Measurements from ENCODE around the gene MAGED4B.
"Not testable (repeated sequence)": the region's sequence is repeated elsewhere in the genome, so short reads cannot be mapped to it uniquely, and the experiment has no call there.

The MAGED4B gene, protein sequence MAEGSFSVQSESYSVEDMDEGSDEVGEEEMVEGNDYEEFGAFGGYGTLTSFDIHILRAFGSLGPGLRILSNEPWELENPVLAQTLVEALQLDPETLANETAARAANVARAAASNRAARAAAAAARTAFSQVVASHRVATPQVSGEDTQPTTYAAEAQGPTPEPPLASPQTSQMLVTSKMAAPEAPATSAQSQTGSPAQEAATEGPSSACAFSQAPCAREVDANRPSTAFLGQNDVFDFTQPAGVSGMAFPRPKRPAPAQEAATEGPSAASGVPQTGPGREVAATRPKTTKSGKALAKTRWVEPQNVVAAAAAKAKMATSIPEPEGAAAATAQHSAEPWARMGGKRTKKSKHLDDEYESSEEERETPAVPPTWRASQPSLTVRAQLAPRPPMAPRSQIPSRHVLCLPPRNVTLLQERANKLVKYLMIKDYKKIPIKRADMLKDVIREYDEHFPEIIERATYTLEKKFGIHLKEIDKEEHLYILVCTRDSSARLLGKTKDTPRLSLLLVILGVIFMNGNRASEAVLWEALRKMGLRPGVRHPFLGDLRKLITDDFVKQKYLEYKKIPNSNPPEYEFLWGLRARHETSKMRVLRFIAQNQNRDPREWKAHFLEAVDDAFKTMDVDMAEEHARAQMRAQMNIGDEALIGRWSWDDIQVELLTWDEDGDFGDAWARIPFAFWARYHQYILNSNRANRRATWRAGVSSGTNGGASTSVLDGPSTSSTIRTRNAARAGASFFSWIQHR

GRCh38 chrX:52068666-52069640 lies at the start of gene MAGED4B:
Gene MAGED4B (minus strand): TSS chrX:52069183. CDS start chrX:52068172, 1,011 bp downstream.
- H3K4me3 ChIP-seq (ENCODE audit: low read depth, low read length): not testable (repeated sequence)

- no peak overlapping the region for H3K4me3 ChIP-seq (ENCODE audit: low read depth, low read length)
- TF ChIP-seq, protein P1, sequence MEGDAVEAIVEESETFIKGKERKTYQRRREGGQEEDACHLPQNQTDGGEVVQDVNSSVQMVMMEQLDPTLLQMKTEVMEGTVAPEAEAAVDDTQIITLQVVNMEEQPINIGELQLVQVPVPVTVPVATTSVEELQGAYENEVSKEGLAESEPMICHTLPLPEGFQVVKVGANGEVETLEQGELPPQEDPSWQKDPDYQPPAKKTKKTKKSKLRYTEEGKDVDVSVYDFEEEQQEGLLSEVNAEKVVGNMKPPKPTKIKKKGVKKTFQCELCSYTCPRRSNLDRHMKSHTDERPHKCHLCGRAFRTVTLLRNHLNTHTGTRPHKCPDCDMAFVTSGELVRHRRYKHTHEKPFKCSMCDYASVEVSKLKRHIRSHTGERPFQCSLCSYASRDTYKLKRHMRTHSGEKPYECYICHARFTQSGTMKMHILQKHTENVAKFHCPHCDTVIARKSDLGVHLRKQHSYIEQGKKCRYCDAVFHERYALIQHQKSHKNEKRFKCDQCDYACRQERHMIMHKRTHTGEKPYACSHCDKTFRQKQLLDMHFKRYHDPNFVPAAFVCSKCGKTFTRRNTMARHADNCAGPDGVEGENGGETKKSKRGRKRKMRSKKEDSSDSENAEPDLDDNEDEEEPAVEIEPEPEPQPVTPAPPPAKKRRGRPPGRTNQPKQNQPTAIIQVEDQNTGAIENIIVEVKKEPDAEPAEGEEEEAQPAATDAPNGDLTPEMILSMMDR (IDR thresholded peaks at IDR 0.05; ENCODE audit: borderline replicate concordance, insufficient read depth, low read depth, low read length): no peak
Observed at GRCh38 chrX:52118262-52118661, 49.3 kb upstream of the MAGED4B start.

DNA sequence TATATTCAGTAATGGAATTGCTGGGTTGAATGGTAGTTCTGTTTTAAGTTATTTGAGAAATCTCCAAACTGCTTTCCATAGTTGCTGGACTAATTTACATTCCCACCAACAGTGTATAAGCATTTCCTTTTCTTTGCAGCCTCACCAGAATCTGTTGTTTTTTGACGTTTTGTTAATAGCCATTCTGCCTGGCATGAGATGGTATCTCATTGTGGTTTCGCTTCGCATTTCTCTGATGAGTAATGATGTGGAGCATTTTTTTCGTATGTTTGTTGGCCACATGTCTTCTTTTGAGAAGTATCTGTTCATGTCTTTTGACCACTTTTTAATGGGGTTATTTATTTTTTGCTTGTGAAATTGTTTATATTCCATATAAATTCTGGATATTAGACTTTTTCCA lies 13.6 kb upstream of the MAGED4B start:
- H3K4me3 ChIP-seq (ENCODE audit: low read depth, low read length): no peak overlapping the region
- TF ChIP-seq, protein P1 (IDR thresholded peaks at IDR 0.05; ENCODE audit: borderline replicate concordance, insufficient read depth, low read depth, low read length): no peak

DNA sequence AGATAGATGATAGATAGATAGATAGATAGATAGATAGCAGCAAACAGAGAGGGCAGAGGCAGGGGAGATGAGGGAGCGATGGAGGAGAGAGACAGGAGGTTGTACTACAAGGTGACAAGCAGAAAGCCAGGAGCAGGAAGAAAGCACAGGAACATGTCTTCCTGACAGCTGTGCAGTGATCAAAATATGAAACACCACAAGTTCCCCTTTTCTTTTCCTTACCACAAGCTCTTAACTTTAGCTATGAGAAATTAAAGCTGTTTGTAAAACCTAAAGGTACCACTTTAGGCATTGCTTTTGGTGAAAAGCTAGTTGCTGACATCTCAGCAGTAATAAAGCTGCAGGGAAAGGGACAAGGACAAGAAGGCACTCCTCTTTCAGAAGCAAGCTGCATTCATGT lies 9.1 kb upstream of the MAGED4B start:
- no peak overlapping the region for H3K4me3 ChIP-seq (ENCODE audit: low read depth, low read length)
- TF ChIP-seq, protein P1 (IDR thresholded peaks at IDR 0.05; ENCODE audit: borderline replicate concordance, insufficient read depth, low read depth, low read length): no peak

DNA sequence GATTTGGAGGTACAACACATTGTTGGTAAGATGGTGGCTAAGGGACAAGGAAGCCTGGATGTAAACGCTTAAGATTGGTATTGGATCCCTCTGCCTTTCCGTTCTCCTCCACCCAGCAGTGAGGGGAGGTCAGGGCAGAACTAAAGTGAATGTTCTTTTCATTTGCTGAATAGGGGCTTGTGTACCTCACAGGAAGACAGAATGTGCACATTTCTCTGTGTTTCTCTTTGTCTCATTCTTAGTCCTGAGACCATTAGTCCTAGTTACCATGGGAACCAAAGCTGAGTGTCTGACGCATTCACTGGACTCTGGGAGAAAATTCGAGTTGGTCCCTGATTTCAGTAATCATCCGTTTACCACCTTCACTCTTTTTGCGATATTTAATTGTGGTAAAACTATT lies 26.7 kb downstream of the MAGED4B start:
- H3K4me3 ChIP-seq (ENCODE audit: low read depth, low read length): not testable (repeated sequence)

DNA sequence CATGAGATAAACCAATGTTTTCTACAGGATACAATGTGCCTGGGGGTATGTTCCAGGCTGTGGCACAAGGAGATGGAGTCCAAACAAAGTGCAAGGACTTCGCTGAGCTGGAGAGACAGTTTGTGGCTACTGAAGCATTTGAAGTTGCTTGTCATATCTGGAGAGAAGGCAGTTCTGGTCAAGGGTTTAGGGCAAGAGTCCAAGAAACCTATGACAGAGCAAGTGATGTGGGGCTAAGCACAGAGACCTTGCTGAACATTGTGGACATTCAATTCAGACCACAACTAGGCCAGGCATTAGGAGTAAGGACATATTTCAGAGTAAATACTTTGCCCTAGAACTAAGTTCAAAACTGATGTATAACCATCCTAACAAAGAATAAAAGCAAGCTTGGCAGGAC lies 34.8 kb downstream of the MAGED4B start:
- TF ChIP-seq, protein P1 (IDR thresholded peaks at IDR 0.05; ENCODE audit: borderline replicate concordance, insufficient read depth, low read depth, low read length): no peak
- no peak overlapping the region for H3K4me3 ChIP-seq (ENCODE audit: low read depth, low read length)

- TF ChIP-seq, protein P1 (IDR thresholded peaks at IDR 0.05; ENCODE audit: borderline replicate concordance, insufficient read depth, low read depth, low read length): no peak
- no peak overlapping the region for H3K4me3 ChIP-seq (ENCODE audit: low read depth, low read length)
Observed at GRCh38 chrX:52031371-52031770, 37.6 kb downstream of the MAGED4B start.
